Vagina (tissue), 2 donors: Measurements from ENCODE around the gene CNTN5. TPM values are rescaled to one million over a fixed set of nuclear protein-coding genes. Genes with fewer than 3 reads are reported as not detected.

Experiments used
- DNase-seq, 2 donors: peaks; one replicate each; pipeline ENCODE4 v3.0.0-alpha.2; 2017; ENCODE audit errors: extremely low spot score in 2 of 2
- H3K27ac ChIP-seq: fragments of 200-600 bp; sonication (generic); one replicate; pipeline ENCODE4 v1.5.1; 2019
- H3K27me3 ChIP-seq: fragments of 200-600 bp; sonication (generic); one replicate; pipeline ENCODE4 v1.5.1; 2019
- H3K36me3 ChIP-seq, 2 donors: fragments of 200-600 bp; sonication (generic); one replicate each; pipeline ENCODE4 v1.5.1; 2017 to 2019
- H3K4me1 ChIP-seq: fragments of 200-600 bp; sonication (generic); one replicate; pipeline ENCODE4 v1.5.1; 2019
- H3K4me3 ChIP-seq, 2 donors: fragments of 200-600 bp; sonication (generic); 1 replicate in 1 of 2; 2 replicates in 1 of 2; pipeline ENCODE4 v1.5.1; 2016 to 2019
- H3K9me3 ChIP-seq: fragments of 200-600 bp; sonication (generic); one replicate; pipeline ENCODE4 v1.5.1; 2019
- CTCF ChIP-seq, 3 experiments: fragments of 450-650 bp in 2 of 3; fragments of 200-600 bp in 1 of 3; sonication (generic) in 1 of 3; IDR thresholded peaks; one replicate each; pipeline ENCODE4 v1.5.1; 2017 to 2019; ENCODE audit warnings: antibody characterized with exemption in 3 of 3, mild to moderate bottlenecking in 2 of 3, moderate library complexity in 2 of 3
- POLR2A ChIP-seq, 2 donors: fragments of 450-650 bp; IDR thresholded peaks; one replicate each; pipeline ENCODE4 v1.6.1; 2017; ENCODE audit warnings: antibody characterized with exemption in 2 of 2, mild to moderate bottlenecking in 2 of 2, moderate library complexity in 2 of 2
- POLR2AphosphoS5 ChIP-seq, 2 donors: sonication (generic); formaldehyde crosslinking; IDR thresholded peaks; one replicate each; pipeline ENCODE4 v1.9.0; 2017; ENCODE audit warnings: antibody characterized with exemption in 2 of 2, mild to moderate bottlenecking in 2 of 2, low read depth in 1 of 2; ENCODE audit not compliant: insufficient read depth in 1 of 2
- intact Hi-C: fragments of 100-400 bp; cut with DNase I; formaldehyde crosslinking; loops from one replicate; pipeline ENCODE4 v1.15.1; 2023
- total RNA-seq: library from RNA; depleted of rRNA; stranded (reverse); fragments of >200 nt; gene quantifications from one replicate; pipeline ENCODE4 v1.2.3, GENCODE V29; 2016

CNTN5 gene
- total RNA-seq, 1 donor from 2014 or later, result 0.25 TPM

GRCh38 chr11:99593197-99593596, 572.4 kb downstream of the CNTN5 start:
- no peak for TF ChIP-seq POLR2A (IDR thresholded peaks at IDR 0.05)
- TF ChIP-seq CTCF (IDR thresholded peaks at IDR 0.05), result no peak
- TF ChIP-seq POLR2AphosphoS5 (IDR thresholded peaks at IDR 0.05; ENCODE audit: insufficient read depth in 1 of 2, low read depth in 1 of 2), result no peak
- DNase-seq, result no peak
- no peak overlapping the region for H3K4me3 ChIP-seq
- no peaks in the 10 kb centered on the region for H3K36me3 ChIP-seq
- H3K27me3 ChIP-seq, result no peaks in the 10 kb centered on the region
- H3K27ac ChIP-seq, result no peak overlapping the region
- H3K4me1 ChIP-seq, result no peaks in the 10 kb centered on the region
- no peaks in the 10 kb centered on the region for H3K9me3 ChIP-seq
- intact Hi-C loops, result no loop called here

- Histone ChIP-seq H3K27me3 (no peaks in the 10 kb centered on the region), H3K4me3 (no peak overlapping the region), H3K27ac (no peak overlapping the region), H3K4me1 (no peaks in the 10 kb centered on the region), H3K36me3 (no peaks in the 10 kb centered on the region), H3K9me3 (no peaks in the 10 kb centered on the region)
- intact Hi-C loops, result no loop called here
- TF ChIP-seq CTCF (IDR thresholded peaks at IDR 0.05) (no peak), POLR2A (IDR thresholded peaks at IDR 0.05) (no peak), POLR2AphosphoS5 (IDR thresholded peaks at IDR 0.05; ENCODE audit: insufficient read depth in 1 of 2, low read depth in 1 of 2) (no peak)
- DNase-seq, result no peak
These were observed 580.4 kb downstream of the CNTN5 start for GRCh38 chr11:99601179-99601578.

GRCh38 chr11:99614352-99614751, 593.6 kb downstream of the CNTN5 start:
- H3K27me3 ChIP-seq, result no peaks in the 10 kb centered on the region
- intact Hi-C loops, result no loop called here
- no peak overlapping the region for H3K27ac ChIP-seq

GRCh38 chr11:99630629-99631028, 609.9 kb downstream of the CNTN5 start:
- intact Hi-C loops, result no loop called here
- H3K9me3 ChIP-seq, result no peaks in the 10 kb centered on the region
- H3K27ac ChIP-seq, result no peak overlapping the region
- no peaks in the 10 kb centered on the region for H3K27me3 ChIP-seq
- no peak for DNase-seq
- TF ChIP-seq POLR2AphosphoS5 (IDR thresholded peaks at IDR 0.05; ENCODE audit: insufficient read depth in 1 of 2, low read depth in 1 of 2) (no peak), POLR2A (IDR thresholded peaks at IDR 0.05) (no peak), CTCF (IDR thresholded peaks at IDR 0.05) (no peak)
- H3K4me3 ChIP-seq, result no peak overlapping the region
- H3K36me3 ChIP-seq, result no peaks in the 10 kb centered on the region
- H3K4me1 ChIP-seq, result no peaks in the 10 kb centered on the region

More at GRCh38 chr11:99614352-99614751, 593.6 kb downstream of the CNTN5 start:
- TF ChIP-seq POLR2A (IDR thresholded peaks at IDR 0.05), result no peak
- TF ChIP-seq POLR2AphosphoS5 (IDR thresholded peaks at IDR 0.05; ENCODE audit: insufficient read depth in 1 of 2, low read depth in 1 of 2), result no peak
- TF ChIP-seq CTCF (IDR thresholded peaks at IDR 0.05), result no peak
- Histone ChIP-seq H3K4me1 (no peaks in the 10 kb centered on the region), H3K9me3 (no peaks in the 10 kb centered on the region), H3K36me3 (no peaks in the 10 kb centered on the region), H3K4me3 (no peak overlapping the region)
- DNase-seq, result no peak

- DNase-seq, result no peak
- Histone ChIP-seq H3K4me1 (no peaks in the 10 kb centered on the region), H3K9me3 (no peaks in the 10 kb centered on the region), H3K36me3 (no peaks in the 10 kb centered on the region), H3K27me3 (no peaks in the 10 kb centered on the region), H3K4me3 (no peak overlapping the region), H3K27ac (no peak overlapping the region)
- intact Hi-C loops, result no loop called here
- TF ChIP-seq POLR2A (IDR thresholded peaks at IDR 0.05) (no peak), CTCF (IDR thresholded peaks at IDR 0.05) (no peak), POLR2AphosphoS5 (IDR thresholded peaks at IDR 0.05; ENCODE audit: insufficient read depth in 1 of 2, low read depth in 1 of 2) (no peak)
These were observed 610.9 kb downstream of the CNTN5 start for GRCh38 chr11:99631618-99632017.
